ENCODE measurements around the gene PIKFYVE. TPM values are rescaled to one million over a fixed set of nuclear protein-coding genes. Genes with fewer than 3 reads are reported as not detected.

PIKFYVE gene
- total RNA-seq, 1 experiment from 2014 or later: 34.8 TPM

- no TSS peak for BruUV-seq (replicated peaks)
- DNase-seq (ENCODE audit: low read depth, low spot score) (no peak), ATAC-seq (no peak)
- no peaks in the 10 kb centered on the region for H3K9me3 ChIP-seq (ENCODE audit: control insufficient read depth, insufficient read depth, low read depth, low read length)
- ChIA-PET POLR2A (no interaction called here), CTCF (no interaction called here)
- H3K36me3 ChIP-seq (ENCODE audit: control insufficient read depth, insufficient read depth, low read length): peaks cover 60% of the 10 kb centered on the region
- no peaks in the 10 kb centered on the region for H3K27me3 ChIP-seq (ENCODE audit: control insufficient read depth, insufficient read depth, low read length)
- in situ Hi-C loops (cut with HindIII; ENCODE audit: low pct_unique_long_range_greater_than_20kb, low sequenced_read_pairs) (no loop called here), intact Hi-C loops (cut with micrococcal nuclease; ENCODE audit: unreplicated experiment) (no loop called here)
- TF ChIP-seq SIN3A (IDR thresholded peaks at IDR 0.05; ENCODE audit: borderline replicate concordance, insufficient read depth, low read depth, low read length) (no peak), POLR2AphosphoS5 (IDR thresholded peaks at IDR 0.05; ENCODE audit: low read depth, low read length) (no peak), REST (IDR thresholded peaks at IDR 0.05; ENCODE audit: insufficient read depth in 1 of 2, low read depth in 2 of 2, low read length in 1 of 2) (no peak), TCF7L2 (IDR thresholded peaks at IDR 0.05; ENCODE audit: low read depth, low read length) (no peak), CTCF (IDR thresholded peaks at IDR 0.05) (no peak)
- H3K27ac ChIP-seq (ENCODE audit: low read length): no peak overlapping the region
- no peak overlapping the region for H3K4me3 ChIP-seq (ENCODE audit: low read depth in 2 of 2, low read length in 2 of 2)
- no peaks in the 10 kb centered on the region for H3K4me1 ChIP-seq (ENCODE audit: control insufficient read depth, insufficient read depth, low read length)
Observed at GRCh38 chr2:208329485-208329884, 63.4 kb downstream of the PIKFYVE start.

GRCh38 chr2:208334230-208334629, 68.2 kb downstream of the PIKFYVE start:
- in situ Hi-C loops (cut with HindIII; ENCODE audit: low pct_unique_long_range_greater_than_20kb, low sequenced_read_pairs) (no loop called here), intact Hi-C loops (cut with micrococcal nuclease; ENCODE audit: unreplicated experiment) (no loop called here)
- Histone ChIP-seq H3K27me3 (ENCODE audit: control insufficient read depth, insufficient read depth, low read length) (no peaks in the 10 kb centered on the region), H3K9me3 (ENCODE audit: control insufficient read depth, insufficient read depth, low read depth, low read length) (no peaks in the 10 kb centered on the region), H3K27ac (ENCODE audit: low read length) (no peak overlapping the region), H3K4me3 (ENCODE audit: low read depth in 2 of 2, low read length in 2 of 2) (no peak overlapping the region), H3K4me1 (ENCODE audit: control insufficient read depth, insufficient read depth, low read length) (no peaks in the 10 kb centered on the region), H3K36me3 (ENCODE audit: control insufficient read depth, insufficient read depth, low read length) (peaks cover 54% of the 10 kb centered on the region)
- DNase-seq (ENCODE audit: low read depth, low spot score): no peak
- peak; percentile 51; the same call in 1 of the 2 replicates for ATAC-seq
- no peak for TF ChIP-seq TCF7L2 (IDR thresholded peaks at IDR 0.05; ENCODE audit: low read depth, low read length)
- no peak for TF ChIP-seq POLR2AphosphoS5 (IDR thresholded peaks at IDR 0.05; ENCODE audit: low read depth, low read length)
- no peak for TF ChIP-seq SIN3A (IDR thresholded peaks at IDR 0.05; ENCODE audit: borderline replicate concordance, insufficient read depth, low read depth, low read length)
- TF ChIP-seq REST (IDR thresholded peaks at IDR 0.05; ENCODE audit: insufficient read depth in 1 of 2, low read depth in 2 of 2, low read length in 1 of 2): no peak
- no peak for TF ChIP-seq CTCF (IDR thresholded peaks at IDR 0.05)
- ChIA-PET POLR2A (no interaction called here), CTCF (no interaction called here)
- BruUV-seq (replicated peaks): no TSS peak
